ENCODE results near the gene CERS1. TPM values are rescaled to one million over a fixed set of nuclear protein-coding genes. Genes with fewer than 3 reads are reported as not detected.

The CERS1 gene
- total RNA-seq, 2 donors from 2014 or later, result not detected

DNA sequence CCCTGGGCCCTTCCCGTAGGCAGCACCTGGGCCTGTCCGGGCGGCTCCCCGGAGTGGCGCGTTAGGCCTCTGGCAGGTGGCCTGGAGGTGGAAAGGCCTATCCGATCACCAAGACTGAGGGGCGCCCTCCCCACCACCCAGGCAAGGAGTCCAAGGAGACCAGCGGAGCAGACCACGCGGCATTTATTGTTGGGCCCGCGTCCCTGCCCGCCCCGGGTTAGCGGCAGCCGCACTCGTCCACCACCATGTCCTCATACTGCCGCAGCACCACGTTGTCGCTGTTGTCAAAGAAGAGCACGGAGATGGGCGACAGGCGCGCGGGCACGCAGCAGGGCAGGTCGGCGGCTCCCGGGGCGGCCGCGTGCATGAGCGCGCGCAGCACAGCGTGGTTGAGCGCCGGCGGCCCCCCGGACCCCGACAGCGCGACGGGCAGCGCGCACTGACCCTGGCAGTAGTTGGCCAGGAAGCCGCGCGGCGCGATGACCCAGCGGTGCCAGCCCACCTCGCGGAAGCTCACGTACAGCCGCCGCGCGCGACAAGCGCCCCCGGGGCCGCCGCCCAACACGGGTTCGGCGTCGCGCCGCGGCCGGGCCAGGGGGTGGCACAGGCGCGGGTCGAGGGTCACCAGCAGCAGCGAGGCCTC lies 27.5 kb downstream of the CERS1 start:
- peaks cover 0 to 3% of the 10 kb centered on the region in 2 donors for H3K36me3 Mint-ChIP-seq (ENCODE audit: insufficient read depth in 2 of 2)
- DNase-seq (no peak), ATAC-seq (replicated peaks in 1 of 2) (no peak)
- H3K27ac Mint-ChIP-seq, result no peak overlapping the region
- no peak overlapping the region for H3K4me3 Mint-ChIP-seq
- H3K9me3 Mint-ChIP-seq, result no peaks in the 10 kb centered on the region
- H3K27me3 Mint-ChIP-seq (ENCODE audit: low read depth), result peaks cover 15% of the 10 kb centered on the region
- peaks cover 20% of the 10 kb centered on the region for H3K4me1 Mint-ChIP-seq (ENCODE audit: low read depth)

DNA sequence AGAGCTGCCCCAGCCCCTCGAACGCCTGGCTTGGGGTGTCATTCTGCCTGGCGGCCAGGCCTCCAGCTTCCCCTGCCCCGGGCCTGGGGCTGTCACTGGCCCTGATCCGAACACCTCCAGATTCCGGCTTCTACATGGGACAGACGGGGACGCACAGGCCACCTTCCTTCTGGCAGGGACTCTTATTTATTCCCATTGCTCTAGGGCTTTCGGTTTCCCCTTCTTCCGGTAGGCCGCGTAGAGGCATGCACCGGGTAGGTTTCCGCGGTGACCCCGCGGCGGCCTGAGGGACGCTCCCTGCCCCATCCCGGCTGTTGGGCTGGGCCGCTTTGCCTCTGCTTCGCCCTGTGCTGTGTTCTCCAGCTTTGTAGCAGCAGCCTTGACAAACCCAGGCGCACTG lies 28.2 kb downstream of the CERS1 start:
- DNase-seq (no peak), ATAC-seq (replicated peaks in 1 of 2) (no peak)
- Mint-ChIP-seq H3K36me3 (ENCODE audit: insufficient read depth in 2 of 2) (peaks cover 0 to 3% of the 10 kb centered on the region in 2 donors), H3K9me3 (no peaks in the 10 kb centered on the region), H3K27me3 (ENCODE audit: low read depth) (peaks cover 15% of the 10 kb centered on the region), H3K27ac (no peak overlapping the region), H3K4me3 (no peak overlapping the region), H3K4me1 (ENCODE audit: low read depth) (peaks cover 20% of the 10 kb centered on the region)

DNA sequence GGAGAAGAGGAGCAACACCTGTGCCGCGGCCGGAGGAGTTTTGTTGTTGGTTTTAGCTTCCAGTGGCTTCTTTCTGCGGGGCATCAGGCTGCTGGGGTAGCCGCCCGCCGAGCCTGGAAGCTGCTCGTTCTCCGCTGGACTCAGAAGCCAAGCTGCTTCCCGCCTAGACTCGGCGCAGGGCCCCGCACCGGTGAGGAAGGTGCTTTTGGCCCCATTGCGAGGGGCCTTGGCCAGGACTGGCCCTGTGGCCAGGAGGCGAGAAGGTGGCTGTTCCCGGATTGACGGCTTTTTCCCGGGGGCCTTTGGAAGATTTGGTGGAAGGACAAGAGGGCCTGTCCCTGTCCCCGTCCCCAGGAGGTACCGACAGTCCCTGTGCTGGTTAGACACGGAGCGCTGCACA lies 28.8 kb downstream of the CERS1 start:
- Mint-ChIP-seq H3K27ac (no peak overlapping the region), H3K27me3 (ENCODE audit: low read depth) (peaks cover 15% of the 10 kb centered on the region), H3K36me3 (ENCODE audit: insufficient read depth in 2 of 2) (peaks cover 0 to 3% of the 10 kb centered on the region in 2 donors), H3K4me3 (no peak overlapping the region), H3K9me3 (no peaks in the 10 kb centered on the region), H3K4me1 (ENCODE audit: low read depth) (peaks cover 20% of the 10 kb centered on the region)
- ATAC-seq (replicated peaks in 1 of 2) (no peak), DNase-seq (no peak)

DNA sequence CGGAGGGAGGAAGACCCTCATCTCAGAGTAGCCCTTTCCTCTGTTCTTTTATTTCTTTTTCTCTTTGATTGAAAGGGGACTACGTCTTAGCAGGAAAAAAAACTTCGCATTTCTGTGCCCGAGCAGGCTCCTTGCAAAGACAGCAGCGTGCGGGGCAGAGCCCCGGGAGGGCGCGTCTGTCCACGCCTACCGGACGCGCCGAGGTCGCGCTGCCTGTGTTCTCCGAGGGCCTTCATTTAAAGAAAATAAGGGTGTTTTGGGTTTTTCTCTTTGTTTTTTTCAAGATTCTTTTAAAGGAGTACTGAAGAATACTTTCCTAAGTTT lies 29.2 kb downstream of the CERS1 start:
- H3K27ac Mint-ChIP-seq, result no peak overlapping the region

DNA sequence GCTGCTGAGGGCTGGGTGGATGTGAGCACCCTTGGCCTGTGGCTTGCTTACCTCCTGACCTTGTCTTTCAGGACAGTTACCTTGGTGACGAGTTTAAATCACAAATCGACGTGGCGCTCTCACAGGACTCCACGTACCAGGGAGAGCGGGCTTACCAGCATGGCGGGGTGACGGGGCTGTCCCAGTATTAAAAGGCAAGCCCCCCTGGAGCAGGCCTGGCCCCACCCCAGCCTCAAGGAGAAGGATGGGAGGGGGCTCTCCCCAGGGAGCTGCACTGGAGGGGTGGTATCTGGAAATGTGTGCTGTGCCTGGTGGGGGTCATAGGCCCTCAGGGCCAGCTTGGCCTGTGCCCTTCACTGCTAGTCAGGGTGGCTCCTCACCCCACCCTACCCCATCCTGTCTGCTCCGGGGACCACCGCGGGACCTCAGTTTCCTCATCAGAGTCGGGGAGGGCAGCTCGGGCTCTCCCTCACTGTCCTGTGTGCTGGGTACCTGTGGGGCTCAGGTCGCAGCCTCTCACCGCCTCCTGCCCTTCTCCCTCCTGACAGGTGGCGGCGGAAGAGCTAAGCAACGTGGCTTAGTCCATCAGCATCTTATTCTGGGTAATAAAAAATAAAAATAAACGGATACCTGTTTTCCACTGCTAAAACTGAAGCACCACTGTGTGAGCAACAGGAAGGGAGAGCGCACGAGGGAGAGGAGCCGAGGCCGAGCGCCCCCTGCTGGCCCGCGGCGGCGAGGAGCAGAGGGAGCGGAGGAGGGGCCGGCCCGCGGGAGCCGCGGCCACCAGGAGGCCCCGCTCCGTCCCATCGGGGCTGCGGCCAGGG lies 29.8 kb downstream of the CERS1 start:
- ATAC-seq (replicated peaks in 1 of 2) (peak; percentile 85 to 88), DNase-seq (peak; percentile 69 to 81)
- no peak overlapping the region for H3K4me3 Mint-ChIP-seq
- peaks cover 7% of the 10 kb centered on the region for H3K27me3 Mint-ChIP-seq (ENCODE audit: low read depth)
- peak overlapping the region; percentile 42 for H3K27ac Mint-ChIP-seq
- H3K4me1 Mint-ChIP-seq (ENCODE audit: low read depth), result peaks cover 11% of the 10 kb centered on the region
- H3K36me3 Mint-ChIP-seq (ENCODE audit: insufficient read depth in 2 of 2), result peaks cover 0 to 6% of the 10 kb centered on the region in 2 donors
- no peaks in the 10 kb centered on the region for H3K9me3 Mint-ChIP-seq

More for the DNA sequence above, 29.2 kb downstream of the CERS1 start:
- H3K36me3 Mint-ChIP-seq (ENCODE audit: insufficient read depth in 2 of 2), result peaks cover 0 to 3% of the 10 kb centered on the region in 2 donors
- H3K9me3 Mint-ChIP-seq, result no peaks in the 10 kb centered on the region
- DNase-seq, result no peak
- no peak for ATAC-seq (replicated peaks in 1 of 2)
- H3K4me3 Mint-ChIP-seq, result no peak overlapping the region
- H3K4me1 Mint-ChIP-seq (ENCODE audit: low read depth), result peaks cover 17% of the 10 kb centered on the region
- peaks cover 13% of the 10 kb centered on the region for H3K27me3 Mint-ChIP-seq (ENCODE audit: low read depth)

DNA sequence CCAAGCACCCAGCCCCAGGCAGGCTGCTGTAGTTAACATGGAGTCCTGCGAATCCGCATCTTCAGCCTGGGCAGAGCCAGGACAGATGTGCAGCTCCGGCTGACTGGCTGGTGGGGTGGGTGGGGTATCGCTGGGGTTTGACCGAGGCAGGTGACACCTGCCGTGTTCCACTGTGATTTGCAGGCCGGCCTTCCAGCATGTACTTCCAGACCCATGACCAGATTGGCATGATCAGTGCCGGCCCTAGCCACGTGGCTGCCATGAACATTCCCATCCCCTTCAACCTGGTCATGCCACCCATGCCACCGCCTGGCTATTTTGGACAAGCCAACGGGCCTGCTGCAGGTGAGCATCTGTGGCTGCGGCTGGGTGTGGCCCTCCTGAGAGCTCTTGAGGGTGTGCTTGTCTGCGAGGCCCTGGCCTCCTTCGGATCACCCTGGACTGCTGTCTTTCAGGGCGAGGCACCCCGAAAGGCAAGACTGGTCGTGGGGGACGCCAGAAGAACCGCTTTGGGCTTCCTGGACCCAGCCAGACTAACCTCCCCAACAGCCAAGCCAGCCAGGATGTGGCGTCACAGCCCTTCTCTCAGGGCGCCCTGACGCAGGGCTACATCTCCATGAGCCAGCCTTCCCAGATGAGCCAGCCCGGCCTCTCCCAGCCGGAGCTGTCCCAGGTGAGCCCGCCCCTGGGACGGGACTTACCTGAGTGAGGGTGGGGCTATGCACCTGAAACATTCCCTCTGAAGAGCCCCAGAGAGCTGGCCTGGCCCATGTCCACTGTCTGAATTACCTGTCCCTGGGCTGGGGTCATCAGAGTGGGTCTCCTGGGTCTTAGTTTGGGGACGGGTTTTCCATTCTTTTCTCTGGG lies 30.6 kb downstream of the CERS1 start:
- no peak overlapping the region for H3K27ac Mint-ChIP-seq
- H3K9me3 Mint-ChIP-seq, result no peaks in the 10 kb centered on the region
- H3K4me1 Mint-ChIP-seq (ENCODE audit: low read depth), result peaks cover 5% of the 10 kb centered on the region
- no peak overlapping the region for H3K4me3 Mint-ChIP-seq
- DNase-seq, result no peak
- peaks cover 0 to 6% of the 10 kb centered on the region in 2 donors for H3K36me3 Mint-ChIP-seq (ENCODE audit: insufficient read depth in 2 of 2)
- H3K27me3 Mint-ChIP-seq (ENCODE audit: low read depth), result no peaks in the 10 kb centered on the region
- no peak for ATAC-seq (replicated peaks in 1 of 2)

DNA sequence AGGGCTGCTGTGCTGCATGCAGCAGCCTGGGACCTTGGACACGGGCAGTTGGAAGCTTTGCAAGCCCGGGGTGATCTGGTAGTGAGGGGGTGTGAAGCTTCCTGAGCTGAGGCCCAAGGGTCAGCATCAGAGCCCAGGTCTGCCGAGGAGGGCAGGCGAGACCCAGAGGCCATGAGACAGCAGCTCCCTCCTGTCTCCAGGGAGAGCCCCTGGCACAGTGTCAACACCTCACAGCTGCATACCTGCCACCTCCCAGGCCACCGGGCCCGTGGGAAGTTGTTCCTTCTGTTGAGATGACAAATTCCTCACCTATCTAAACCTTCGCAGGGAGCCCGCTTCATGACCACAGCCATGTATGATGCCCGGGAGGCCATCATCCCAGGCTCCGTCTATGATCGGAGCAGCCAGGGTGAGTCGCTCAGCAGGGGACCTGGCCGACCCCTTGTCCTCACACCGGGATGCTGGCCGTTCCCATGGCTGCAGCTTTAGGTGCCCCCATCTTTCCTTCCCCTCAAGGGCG lies 32.1 kb downstream of the CERS1 start:
- Mint-ChIP-seq H3K36me3 (ENCODE audit: insufficient read depth in 2 of 2) (peaks cover 0 to 6% of the 10 kb centered on the region in 2 donors), H3K27me3 (ENCODE audit: low read depth) (no peaks in the 10 kb centered on the region), H3K4me1 (ENCODE audit: low read depth) (peaks cover 5% of the 10 kb centered on the region), H3K27ac (no peak overlapping the region), H3K9me3 (no peaks in the 10 kb centered on the region), H3K4me3 (no peak overlapping the region)
- DNase-seq, result no peak
- no peak for ATAC-seq (replicated peaks in 1 of 2)

DNA sequence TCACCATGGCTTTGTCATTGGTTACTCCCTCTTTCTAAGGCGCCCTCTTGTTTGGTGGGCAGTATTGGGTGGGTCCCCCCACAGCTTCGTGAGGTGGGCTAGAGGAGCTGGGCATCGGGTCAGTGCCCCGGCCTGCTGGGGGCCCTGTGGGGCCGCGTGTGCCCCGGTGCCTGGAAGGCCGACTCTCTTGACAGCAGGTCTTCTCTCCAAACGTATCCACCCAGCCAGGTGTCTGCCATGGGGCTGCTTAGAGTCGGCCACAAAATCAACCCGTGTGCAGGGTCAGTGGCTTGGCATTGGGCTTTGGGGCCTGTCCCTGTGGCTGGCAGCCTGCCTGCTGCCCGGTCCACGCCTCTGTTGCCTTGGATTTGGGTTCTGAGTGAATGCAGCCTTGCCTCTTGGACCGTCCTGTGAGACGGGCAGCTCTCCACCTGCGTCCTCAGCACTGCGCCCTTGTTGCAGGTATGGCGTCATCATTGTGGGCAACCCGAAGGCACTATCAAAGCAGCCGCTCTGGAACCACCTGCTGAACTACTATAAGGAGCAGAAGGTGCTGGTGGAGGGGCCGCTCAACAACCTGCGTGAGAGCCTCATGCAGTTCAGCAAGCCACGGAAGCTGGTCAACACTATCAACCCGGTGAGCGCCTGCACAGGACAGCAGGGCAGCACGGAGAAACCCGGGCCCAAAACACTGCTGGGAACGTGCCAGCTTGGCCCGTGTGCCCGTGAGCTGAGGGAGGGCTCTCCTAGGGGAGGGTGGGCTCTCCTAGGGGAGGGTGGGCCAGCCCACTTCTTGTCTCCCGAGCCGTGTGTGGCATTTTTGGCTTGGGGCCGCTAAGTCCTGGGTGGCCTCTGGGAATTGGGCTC lies 32.7 kb downstream of the CERS1 start:
- H3K27me3 Mint-ChIP-seq (ENCODE audit: low read depth), result no peaks in the 10 kb centered on the region
- no peak overlapping the region for H3K27ac Mint-ChIP-seq
- no peak for DNase-seq
- H3K4me3 Mint-ChIP-seq, result no peak overlapping the region
- ATAC-seq (replicated peaks in 1 of 2), result no peak
- peaks cover 0 to 6% of the 10 kb centered on the region in 2 donors for H3K36me3 Mint-ChIP-seq (ENCODE audit: insufficient read depth in 2 of 2)
- H3K4me1 Mint-ChIP-seq (ENCODE audit: low read depth), result peaks cover 5% of the 10 kb centered on the region
- no peaks in the 10 kb centered on the region for H3K9me3 Mint-ChIP-seq

DNA sequence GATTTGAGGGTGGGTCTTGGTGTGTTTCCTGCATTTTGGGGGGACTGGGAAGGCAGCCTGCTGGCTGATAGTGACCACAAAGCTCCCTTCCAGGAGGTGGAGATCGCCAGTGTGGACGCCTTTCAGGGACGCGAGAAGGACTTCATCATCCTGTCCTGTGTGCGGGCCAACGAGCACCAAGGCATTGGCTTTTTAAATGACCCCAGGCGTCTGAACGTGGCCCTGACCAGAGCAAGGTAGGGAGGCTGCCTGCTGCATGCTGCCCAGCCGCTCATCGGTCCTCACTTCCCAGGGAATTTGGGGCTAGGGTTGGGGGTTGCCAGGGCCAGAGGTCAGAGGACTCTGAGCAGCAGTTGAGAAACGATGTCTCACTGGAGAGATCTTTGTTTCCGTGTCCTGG lies 34.0 kb downstream of the CERS1 start:
- Mint-ChIP-seq H3K4me1 (ENCODE audit: low read depth) (peaks cover 5% of the 10 kb centered on the region), H3K9me3 (no peaks in the 10 kb centered on the region), H3K36me3 (ENCODE audit: insufficient read depth in 2 of 2) (peaks cover 2 to 5% of the 10 kb centered on the region in 2 donors), H3K27me3 (ENCODE audit: low read depth) (no peaks in the 10 kb centered on the region), H3K27ac (no peak overlapping the region), H3K4me3 (no peak overlapping the region)
- no peak for DNase-seq
- ATAC-seq (replicated peaks in 1 of 2), result no peak

DNA sequence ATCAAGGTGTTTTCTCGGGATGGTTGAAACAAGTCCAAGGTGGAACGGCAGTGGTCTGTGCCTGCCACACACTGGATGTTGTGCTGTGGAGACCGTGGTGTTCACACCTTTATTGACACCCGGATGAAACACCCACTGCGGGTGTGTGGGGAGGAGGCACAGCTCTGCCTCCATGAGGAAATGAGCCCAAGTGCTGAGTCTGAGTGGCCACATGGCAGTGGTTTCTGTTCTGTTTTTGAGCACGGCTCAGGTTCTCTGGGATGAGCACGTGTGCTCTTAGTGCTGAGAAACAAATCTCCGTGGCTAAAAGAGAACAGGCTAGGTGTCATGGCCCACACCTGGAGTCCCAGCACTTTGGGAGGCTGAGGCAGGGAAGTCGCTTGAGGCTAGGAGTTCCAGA lies 34.7 kb downstream of the CERS1 start:
- no peak overlapping the region for H3K27ac Mint-ChIP-seq
- no peaks in the 10 kb centered on the region for H3K9me3 Mint-ChIP-seq
- ATAC-seq (replicated peaks in 1 of 2) (no peak), DNase-seq (no peak)
- H3K4me1 Mint-ChIP-seq (ENCODE audit: low read depth), result peaks cover 2% of the 10 kb centered on the region
- H3K36me3 Mint-ChIP-seq (ENCODE audit: insufficient read depth in 2 of 2), result peaks cover 2 to 3% of the 10 kb centered on the region in 2 donors
- no peak overlapping the region for H3K4me3 Mint-ChIP-seq
- no peaks in the 10 kb centered on the region for H3K27me3 Mint-ChIP-seq (ENCODE audit: low read depth)

DNA sequence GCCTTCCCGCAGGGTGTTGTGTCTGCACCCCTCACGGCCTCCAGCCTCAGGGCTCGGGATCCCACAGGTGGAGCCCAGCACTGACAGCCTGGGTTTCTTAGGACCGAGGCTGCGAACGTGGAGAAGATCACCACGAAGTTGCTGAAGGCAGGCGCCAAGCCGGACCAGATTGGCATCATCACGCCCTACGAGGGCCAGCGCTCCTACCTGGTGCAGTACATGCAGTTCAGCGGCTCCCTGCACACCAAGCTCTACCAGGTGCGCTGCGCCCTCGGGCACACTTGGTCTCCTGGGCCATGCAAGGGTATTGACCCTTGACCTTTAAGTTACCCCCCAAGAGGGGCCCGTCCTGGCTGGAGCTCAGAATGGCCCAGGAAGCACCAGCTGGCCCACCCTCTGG lies 35.2 kb downstream of the CERS1 start:
- H3K4me1 Mint-ChIP-seq (ENCODE audit: low read depth), result no peaks in the 10 kb centered on the region
- H3K9me3 Mint-ChIP-seq, result no peaks in the 10 kb centered on the region
- no peak overlapping the region for H3K4me3 Mint-ChIP-seq
- H3K27ac Mint-ChIP-seq, result no peak overlapping the region
- peaks cover 2 to 3% of the 10 kb centered on the region in 2 donors for H3K36me3 Mint-ChIP-seq (ENCODE audit: insufficient read depth in 2 of 2)
- H3K27me3 Mint-ChIP-seq (ENCODE audit: low read depth), result no peaks in the 10 kb centered on the region
- no peak for ATAC-seq (replicated peaks in 1 of 2)
- no peak for DNase-seq

DNA sequence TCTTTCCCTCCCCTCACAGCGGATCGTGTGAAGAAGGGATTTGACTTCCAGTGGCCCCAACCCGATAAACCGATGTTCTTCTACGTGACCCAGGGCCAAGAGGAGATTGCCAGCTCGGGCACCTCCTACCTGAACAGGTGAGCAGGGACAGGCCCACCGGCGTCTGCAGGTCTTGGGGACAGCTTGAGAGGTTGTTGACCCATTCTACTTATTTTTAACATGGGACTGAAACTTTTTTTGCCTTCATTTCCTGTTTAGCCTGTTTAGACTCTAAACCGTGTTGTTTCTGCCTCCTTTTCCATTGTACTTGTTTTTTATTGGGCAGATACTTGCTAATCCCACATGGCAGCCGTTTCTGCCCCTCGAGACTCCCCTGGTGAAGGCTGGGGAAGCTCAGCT lies 35.7 kb downstream of the CERS1 start:
- Mint-ChIP-seq H3K27ac (no peak overlapping the region), H3K36me3 (ENCODE audit: insufficient read depth in 2 of 2) (peaks cover 2 to 6% of the 10 kb centered on the region in 2 donors)

More for the DNA sequence above, 35.7 kb downstream of the CERS1 start:
- no peak overlapping the region for H3K4me3 Mint-ChIP-seq
- no peaks in the 10 kb centered on the region for H3K9me3 Mint-ChIP-seq
- H3K27me3 Mint-ChIP-seq (ENCODE audit: low read depth), result no peaks in the 10 kb centered on the region
- H3K4me1 Mint-ChIP-seq (ENCODE audit: low read depth), result no peaks in the 10 kb centered on the region
- DNase-seq (no peak), ATAC-seq (replicated peaks in 1 of 2) (no peak)
